Occipital lobe (tissue), 2 donors: Measurements from ENCODE around the gene PRAME. TPM values are rescaled to one million over a fixed set of nuclear protein-coding genes. Genes with fewer than 3 reads are reported as not detected.
"Not testable (repeated sequence)": the region's sequence is repeated elsewhere in the genome, so short reads cannot be mapped to it uniquely, and the experiment has no call there.

Experiments
- DNase-seq: peaks from one replicate; lab custom pipeline; 2025; lab: John Stamatoyannopoulos, UW
- total RNA-seq: library from RNA; depleted of rRNA; stranded (reverse); fragments of >200 nt; gene quantifications from one replicate; pipeline ENCODE4 v1.2.3, GENCODE V29; 2014

Gene PRAME
- total RNA-seq, 1 donor from 2014 or later, result not detected

- not testable (repeated sequence) for DNase-seq
Observed at GRCh38 chr22:22581524-22581923, 22.5 kb upstream of the PRAME start.

DNA sequence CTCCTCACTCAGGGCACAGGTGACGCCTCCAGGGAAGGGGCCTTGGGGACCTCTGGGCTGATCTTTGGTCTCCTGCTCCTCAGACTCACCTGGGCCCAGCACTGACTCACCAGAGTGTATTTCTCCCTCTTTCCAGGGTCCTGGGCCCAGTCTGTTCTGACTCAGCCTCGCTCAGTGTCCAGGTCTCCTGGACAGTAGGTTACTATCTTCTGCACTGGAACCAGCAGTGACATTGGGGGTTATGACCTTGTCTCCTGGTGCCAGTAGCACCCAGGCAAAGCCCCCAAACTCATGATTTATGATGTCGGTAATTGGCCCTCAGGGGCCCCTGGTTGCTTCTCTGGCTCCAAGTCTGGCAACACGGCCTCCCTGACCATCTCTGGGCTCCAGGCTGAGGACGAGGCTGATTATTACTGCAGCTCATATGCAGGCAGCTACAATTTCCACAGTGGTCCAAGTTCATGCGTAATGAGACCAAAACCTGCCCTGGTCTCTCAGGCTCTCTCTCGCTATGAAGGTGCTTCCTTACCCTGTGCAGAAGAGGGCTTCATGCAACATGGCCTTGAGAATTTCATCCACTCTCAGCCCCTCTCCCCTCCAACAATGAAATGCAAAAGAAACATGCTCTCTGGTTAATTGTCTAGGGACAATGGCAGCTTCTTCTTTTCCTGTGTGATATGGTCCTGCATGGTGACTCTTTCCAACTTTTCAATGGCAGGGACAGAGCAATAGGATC is 21.0 kb upstream of the PRAME start:
- DNase-seq, result no peak

- DNase-seq, result no peak
Observed at GRCh38 chr22:22578702-22579424, 19.8 kb upstream of the PRAME start.

GRCh38 chr22:22576989-22577427 is 17.9 kb upstream of the PRAME start:
- no peak for DNase-seq

- DNase-seq, result no peak
Observed at GRCh38 chr22:22576244-22576988, 17.4 kb upstream of the PRAME start.

DNA sequence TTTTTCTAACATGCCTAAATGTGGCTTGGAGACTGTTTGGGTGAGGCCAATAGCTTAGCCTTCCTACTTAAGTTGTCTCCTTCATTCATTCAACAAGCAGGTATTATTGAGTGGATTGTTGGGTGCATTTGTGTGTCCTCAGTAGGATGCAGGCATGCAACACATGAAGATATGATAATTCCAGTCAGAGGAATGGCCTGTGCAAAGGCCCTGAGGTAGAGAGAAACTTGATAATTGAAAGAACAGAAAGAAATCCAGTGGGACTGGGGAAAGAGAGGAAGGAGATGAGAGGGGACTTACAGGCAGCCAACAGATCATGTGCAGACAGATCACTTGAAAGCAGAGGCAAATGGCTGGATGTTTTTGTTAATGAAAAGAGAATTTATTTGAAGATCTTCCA is 15.3 kb upstream of the PRAME start:
- no peak for DNase-seq

- DNase-seq, result no peak
Observed at GRCh38 chr22:22573047-22573889, 14.2 kb upstream of the PRAME start.

DNA sequence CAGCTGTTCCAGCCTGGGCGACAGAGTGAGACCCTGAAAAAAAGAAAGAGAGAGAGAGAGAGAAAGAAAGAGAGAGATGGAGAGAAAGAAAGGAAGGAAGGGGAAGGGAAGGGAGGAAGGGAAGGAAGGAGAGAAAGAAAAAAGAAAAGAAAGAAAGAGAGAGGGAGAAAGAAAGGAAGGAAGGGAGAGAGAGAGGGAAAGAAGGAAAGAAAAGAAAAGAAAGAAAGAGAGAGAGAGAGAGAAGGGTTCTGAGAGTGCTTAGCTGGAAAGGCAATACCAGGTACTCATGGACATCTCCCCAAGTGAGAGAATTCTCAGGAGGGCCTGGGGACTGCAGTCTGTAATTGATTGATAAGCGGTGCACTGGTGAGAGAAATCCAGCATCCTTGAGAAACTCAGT is 12.8 kb upstream of the PRAME start:
- no peak for DNase-seq

- no peak for DNase-seq
Observed at GRCh38 chr22:22571429-22571828, 12.4 kb upstream of the PRAME start.

GRCh38 chr22:22569218-22569617 is 10.2 kb upstream of the PRAME start:
- DNase-seq, result no peak

DNA sequence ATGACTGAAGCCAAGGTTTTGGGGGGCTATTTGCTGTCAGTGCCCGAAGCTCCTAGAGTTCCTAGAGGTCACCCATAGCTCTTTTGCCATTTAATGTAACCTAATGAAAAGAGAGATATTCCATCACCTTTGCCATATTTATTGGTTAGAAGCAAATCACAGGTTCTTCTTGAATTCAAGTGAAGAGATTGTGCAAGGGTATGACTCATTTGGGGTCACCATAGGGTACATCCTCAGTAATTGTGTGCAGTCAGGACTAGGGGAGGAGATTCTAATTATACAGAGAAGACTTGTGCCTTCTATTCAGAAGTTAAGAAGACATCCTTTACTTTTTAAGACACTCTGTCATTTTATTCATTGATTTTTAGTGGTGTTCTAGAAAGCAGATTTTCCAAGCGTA is 6.9 kb upstream of the PRAME start:
- no peak for DNase-seq

GRCh38 chr22:22558071-22558971 is 744 bp downstream of the PRAME start:
- DNase-seq, result no peak

GRCh38 chr22:22556995-22557925 is 1.8 kb downstream of the PRAME start:
- DNase-seq, result peak; percentile 18

- no peak for DNase-seq
Observed at GRCh38 chr22:22556578-22556977, 2.5 kb downstream of the PRAME start.

- no peak for DNase-seq
Observed at GRCh38 chr22:22555596-22555995, 3.5 kb downstream of the PRAME start.

GRCh38 chr22:22554587-22555284 is 4.3 kb downstream of the PRAME start:
- DNase-seq, result no peak

GRCh38 chr22:22553735-22554586 is 5.1 kb downstream of the PRAME start:
- DNase-seq, result no peak

DNA sequence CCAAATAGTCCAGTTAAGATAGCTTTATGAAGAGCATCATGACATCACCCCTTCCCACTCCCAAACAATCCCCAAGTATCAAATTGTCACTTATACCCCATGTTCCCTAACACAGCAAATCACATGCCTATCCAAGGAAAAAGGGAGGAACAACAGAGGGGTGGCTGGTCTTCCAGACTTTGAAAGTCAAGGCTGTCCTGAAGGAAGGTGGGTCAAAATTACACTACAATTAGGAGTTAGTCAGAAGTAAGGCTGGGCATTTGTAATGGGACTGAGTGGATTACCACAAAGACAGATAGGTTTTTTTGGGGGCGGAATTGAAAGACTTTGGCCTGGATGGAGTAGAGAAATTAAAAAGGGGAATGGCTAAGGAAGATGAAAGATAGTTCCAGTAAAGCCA is 5.9 kb downstream of the PRAME start:
- DNase-seq, result no peak
